ENCODE results near the gene PLA2G1B. TPM values are rescaled to one million over a fixed set of nuclear protein-coding genes. Genes with fewer than 3 reads are reported as not detected.

PLA2G1B gene
- total RNA-seq, 2 experiments from 2014 or later, result 0.99 TPM; not detected in 1

DNA sequence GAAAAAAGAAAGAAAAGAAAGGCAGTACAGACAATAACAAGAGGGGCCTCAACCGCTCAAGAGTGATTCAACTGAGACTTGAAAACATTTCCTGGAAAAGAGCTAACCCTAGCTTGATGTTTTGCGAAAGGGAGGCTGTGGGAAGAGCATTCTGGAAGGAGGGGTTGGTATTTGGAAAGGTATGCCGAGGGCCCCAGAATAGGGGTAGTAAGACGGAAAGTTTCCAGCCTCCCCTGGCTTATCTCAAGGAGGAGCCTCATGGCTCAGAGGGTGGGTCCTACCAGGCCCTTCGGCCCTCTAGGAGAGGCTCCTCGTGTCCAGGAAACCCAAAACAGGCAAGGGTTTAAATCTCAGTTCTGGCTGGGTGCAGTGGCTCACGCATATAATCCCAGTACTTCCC lies 44.3 kb downstream of the PLA2G1B start:
- DNase-seq (no peak), ATAC-seq (no peak)
- TF ChIP-seq, protein P1, sequence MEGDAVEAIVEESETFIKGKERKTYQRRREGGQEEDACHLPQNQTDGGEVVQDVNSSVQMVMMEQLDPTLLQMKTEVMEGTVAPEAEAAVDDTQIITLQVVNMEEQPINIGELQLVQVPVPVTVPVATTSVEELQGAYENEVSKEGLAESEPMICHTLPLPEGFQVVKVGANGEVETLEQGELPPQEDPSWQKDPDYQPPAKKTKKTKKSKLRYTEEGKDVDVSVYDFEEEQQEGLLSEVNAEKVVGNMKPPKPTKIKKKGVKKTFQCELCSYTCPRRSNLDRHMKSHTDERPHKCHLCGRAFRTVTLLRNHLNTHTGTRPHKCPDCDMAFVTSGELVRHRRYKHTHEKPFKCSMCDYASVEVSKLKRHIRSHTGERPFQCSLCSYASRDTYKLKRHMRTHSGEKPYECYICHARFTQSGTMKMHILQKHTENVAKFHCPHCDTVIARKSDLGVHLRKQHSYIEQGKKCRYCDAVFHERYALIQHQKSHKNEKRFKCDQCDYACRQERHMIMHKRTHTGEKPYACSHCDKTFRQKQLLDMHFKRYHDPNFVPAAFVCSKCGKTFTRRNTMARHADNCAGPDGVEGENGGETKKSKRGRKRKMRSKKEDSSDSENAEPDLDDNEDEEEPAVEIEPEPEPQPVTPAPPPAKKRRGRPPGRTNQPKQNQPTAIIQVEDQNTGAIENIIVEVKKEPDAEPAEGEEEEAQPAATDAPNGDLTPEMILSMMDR (IDR thresholded peaks at IDR 0.05), result no peak
- H3K27me3 Mint-ChIP-seq, result no peaks in the 10 kb centered on the region
- CTCF ChIA-PET, result interaction anchor here (2.5 to 6.3 kb wide), 2 partner anchors 18 to 55 kb away, joined by 7 to 55 read pairs; partner anchors contain the start of gene PXN
- no peaks in the 10 kb centered on the region for H3K9me3 Mint-ChIP-seq
- no peak overlapping the region for H3K4me3 Mint-ChIP-seq
- H3K36me3 Mint-ChIP-seq (ENCODE audit: low read depth), result no peaks in the 10 kb centered on the region
- intact Hi-C loops (cut with micrococcal nuclease), result no loop called here
- peaks cover 3% of the 10 kb centered on the region for H3K4me1 Mint-ChIP-seq (ENCODE audit: low read depth)
- no peak overlapping the region for H3K27ac Mint-ChIP-seq
- POLR2A ChIA-PET, result interaction anchor here (6.2 kb wide), 1 partner anchor 8 kb away, joined by 68 read pairs; the partner anchor contains the start of genes RNU4-1 and RNU4-2

DNA sequence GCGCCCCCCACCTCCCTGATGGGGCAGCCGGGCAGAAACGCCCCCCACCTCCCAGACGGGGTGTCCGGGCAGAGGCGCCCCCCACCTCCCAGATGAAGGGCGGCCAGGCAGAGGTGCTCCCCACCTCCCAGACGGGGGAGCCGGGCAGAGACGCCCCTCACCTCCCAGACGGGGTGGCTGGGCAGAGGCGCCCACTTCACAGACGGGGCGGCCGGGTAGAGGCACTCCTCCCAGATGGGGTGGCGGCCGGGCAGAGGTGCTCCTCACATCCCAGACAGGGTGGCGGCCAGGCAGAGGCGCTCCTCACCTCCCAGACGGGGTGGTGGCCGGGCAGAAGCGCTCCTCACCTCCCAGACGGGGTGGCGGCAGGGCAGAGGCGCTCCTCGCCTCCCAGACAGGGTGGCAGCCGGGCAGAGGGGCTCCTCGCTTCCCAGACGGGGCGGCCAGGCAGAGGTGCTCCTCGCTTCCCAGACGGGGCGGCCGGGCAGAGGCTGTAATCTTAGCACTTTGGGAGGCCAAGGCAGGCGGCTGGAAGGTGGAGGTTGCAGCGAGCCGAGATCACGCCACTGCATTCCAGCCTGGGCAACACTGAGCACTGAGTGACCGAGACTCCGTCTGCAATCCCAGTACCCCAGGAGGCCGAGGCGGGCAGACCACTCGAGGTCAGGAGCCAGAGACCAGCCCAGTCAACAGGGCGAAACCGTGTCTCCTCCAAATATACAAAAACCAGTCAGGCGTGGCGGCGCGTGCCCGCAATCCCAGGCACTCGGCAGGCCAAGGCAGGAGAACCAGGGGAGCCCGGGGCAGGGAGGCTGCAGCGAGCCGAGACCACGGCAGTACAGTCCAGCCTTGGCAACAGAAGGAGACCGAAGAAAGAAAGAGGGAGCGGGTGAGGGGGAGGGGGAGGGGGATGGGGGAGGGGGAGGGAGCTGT lies 49.2 kb downstream of the PLA2G1B start:
- Mint-ChIP-seq H3K4me1 (ENCODE audit: low read depth) (peaks cover 3% of the 10 kb centered on the region), H3K9me3 (no peaks in the 10 kb centered on the region), H3K4me3 (no peak overlapping the region), H3K27me3 (no peaks in the 10 kb centered on the region), H3K36me3 (ENCODE audit: low read depth) (no peaks in the 10 kb centered on the region), H3K27ac (no peak overlapping the region)
- ChIA-PET POLR2A (interaction anchor here (0.7 to 6.2 kb wide), 2 partner anchors 13 to 77 kb away, joined by 4 to 68 read pairs; partner anchors contain the start of genes RNU4-1, RNU4-2 and RPLP0), CTCF (interaction anchor here (1.9 kb wide), 1 partner anchor 50 kb away, joined by 9 read pairs; no protein-coding TSS in a partner anchor)
- ATAC-seq (no peak), DNase-seq (no peak)
- intact Hi-C loops (cut with micrococcal nuclease), result no loop called here
- TF ChIP-seq, protein P1 (IDR thresholded peaks at IDR 0.05), result no peak

DNA sequence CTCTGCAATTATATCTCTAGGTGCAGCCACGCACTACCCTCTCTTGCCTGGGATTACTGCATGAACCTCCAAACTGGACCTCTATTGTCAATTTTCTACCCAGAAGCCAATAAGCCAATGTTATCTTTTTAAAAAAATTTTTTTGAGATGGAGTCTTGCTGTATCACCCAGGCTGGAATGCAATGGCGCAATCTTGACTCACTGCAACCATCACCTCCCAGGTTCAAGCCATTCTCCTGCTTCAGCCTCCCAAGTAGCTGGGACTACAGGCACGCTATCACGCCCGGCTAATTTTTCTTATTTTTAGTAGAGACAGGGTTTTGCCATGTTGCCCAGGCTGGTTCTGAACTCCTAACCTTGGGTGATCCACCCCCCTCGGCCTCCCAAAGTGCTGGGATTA lies 50.8 kb downstream of the PLA2G1B start:
- H3K4me3 Mint-ChIP-seq, result no peak overlapping the region
- no peaks in the 10 kb centered on the region for H3K9me3 Mint-ChIP-seq
- TF ChIP-seq, protein P1 (IDR thresholded peaks at IDR 0.05), result no peak
- no peaks in the 10 kb centered on the region for H3K27me3 Mint-ChIP-seq
- no peaks in the 10 kb centered on the region for H3K4me1 Mint-ChIP-seq (ENCODE audit: low read depth)
- H3K27ac Mint-ChIP-seq, result no peak overlapping the region
- ChIA-PET CTCF (interaction anchor here (0.7 to 1.1 kb wide), 2 partner anchors 40 to 49 kb away, joined by 3 read pairs; no protein-coding TSS in a partner anchor), POLR2A (interaction anchor here (3.3 kb wide), 1 partner anchor 15 kb away, joined by 20 read pairs; the partner anchor contains the start of genes RNU4-1 and RNU4-2)
- DNase-seq, result no peak
- ATAC-seq, result no peak
- intact Hi-C loops (cut with micrococcal nuclease), result no loop called here
- H3K36me3 Mint-ChIP-seq (ENCODE audit: low read depth), result no peaks in the 10 kb centered on the region

Other genes with a start within 250 kb of the PLA2G1B start
- gene RAB35, start 211.0 kb downstream of the PLA2G1B start, total RNA-seq, result 10 to 100 TPM; 38.2 to 41.5 TPM
- 100 to 1,000 TPM; 130 to 137 TPM for gene GCN1, start 133.1 kb downstream of the PLA2G1B start, total RNA-seq
- 1,000 to 10,000 TPM; 4,421 to 4,585 TPM for gene RPLP0, start 126.7 kb downstream of the PLA2G1B start, total RNA-seq
- 10 to 100 TPM; 40.2 to 45.3 TPM for gene PXN, start 62.0 kb downstream of the PLA2G1B start, total RNA-seq
- 1,000 to 10,000 TPM in 1 of 2 experiments, 100 to 1,000 TPM in 1; 923 to 1,303 TPM for gene RNU4-2, start 35.9 kb downstream of the PLA2G1B start, total RNA-seq
- 1,000 to 10,000 TPM in 1 of 2 experiments, 100 to 1,000 TPM in 1; 692 to 1,025 TPM for gene RNU4-1, start 34.5 kb downstream of the PLA2G1B start, total RNA-seq
- 1 to 10 TPM; 2.7 to 3.3 TPM for gene SIRT4, start 25.5 kb downstream of the PLA2G1B start, total RNA-seq
- gene MSI1, start 41.4 kb upstream of the PLA2G1B start, total RNA-seq, result under 1 TPM; 0.78 to 0.90 TPM
- gene COX6A1, start 110.3 kb upstream of the PLA2G1B start, total RNA-seq, result 100 to 1,000 TPM; 396 to 406 TPM
- 10 to 100 TPM; 43.1 to 45.1 TPM for gene TRIAP1, start 118.6 kb upstream of the PLA2G1B start, total RNA-seq
- gene GATC, start 118.7 kb upstream of the PLA2G1B start, total RNA-seq, result 10 to 100 TPM; 32.2 to 39.3 TPM
- 100 to 1,000 TPM; 225 to 236 TPM for gene SRSF9, start 142.0 kb upstream of the PLA2G1B start, total RNA-seq
- 100 to 1,000 TPM; 126 to 137 TPM for gene DYNLL1, start 168.3 kb upstream of the PLA2G1B start, total RNA-seq
- gene COQ5, start 201.4 kb upstream of the PLA2G1B start, total RNA-seq, result 10 to 100 TPM; 34.4 to 35.5 TPM
- 100 to 1,000 TPM; 155 to 159 TPM for gene RNF10, start 206.6 kb upstream of the PLA2G1B start, total RNA-seq